Endothelial cell of umbilical vein (primary cell): ENCODE data around the gene PREP. TPM values are rescaled to one million over a fixed set of nuclear protein-coding genes. Genes with fewer than 3 reads are reported as not detected.

Experiments used
- BruUV-seq: library from RNA; stranded (reverse); fragments of 400-500 nt; replicated peaks from 2 replicates; lab custom pipeline; 2021; lab: Mats Ljungman, UMichigan
- CTCF ChIA-PET: fragments of 300-600, 350-600 bp; sonication (Branson Sonifier 250); formaldehyde crosslinking; loops from one replicate; lab custom pipeline; 2021; ENCODE audit warnings: antibody characterized with exemption, inconsistent platforms; lab: Charles Lee
- POLR2A ChIA-PET: fragments of 300-600, 350-600 bp; sonication (Branson Sonifier 250); formaldehyde crosslinking; loops from one replicate; lab custom pipeline; 2021; ENCODE audit warnings: antibody characterized with exemption, inconsistent platforms; lab: Charles Lee
- DNase-seq: peaks from one replicate; pipeline ENCODE4 v3.0.0-alpha.2; 2011; ENCODE audit warnings: low read depth, low spot score
- FAIRE-seq: peaks from 2 replicates; lab custom pipeline; 2011; peaks lifted over from hg19 to GRCh38; lab: Jason Lieb, UNC
- H2AFZ ChIP-seq: 2 replicates; pipeline ENCODE4 v1.6.0; 2012; ENCODE audit warnings: low read depth, low read length, control low read depth, inconsistent platforms
- H3K27ac ChIP-seq: 2 replicates; pipeline ENCODE4 v1.5.1; 2011; ENCODE audit warnings: low read depth, mild to moderate bottlenecking, control low read depth, low read length, moderate library complexity; ENCODE audit not compliant: insufficient read depth
- H3K27me3 ChIP-seq, 2 experiments: 2 replicates each; pipeline versions ENCODE4 v1.6.0 to v1.6.1; 2011; ENCODE audit warnings: low read length in 2 of 2, mixed read lengths in 1 of 2; ENCODE audit not compliant: control insufficient read depth in 2 of 2, insufficient read depth in 2 of 2
- H3K36me3 ChIP-seq, 2 experiments: 2 replicates in 1 of 2; 3 replicates in 1 of 2; pipeline ENCODE4 v1.5.1; 2011; ENCODE audit warnings: low read length in 2 of 2, mild to moderate bottlenecking in 1 of 2, moderate library complexity in 1 of 2; ENCODE audit not compliant: control insufficient read depth in 2 of 2, insufficient read depth in 2 of 2; ENCODE audit errors: extremely low read depth in 1 of 2
- H3K4me1 ChIP-seq: 3 replicates; pipeline ENCODE4 v1.5.1; 2011; ENCODE audit warnings: mild to moderate bottlenecking, low read length; ENCODE audit not compliant: control insufficient read depth, insufficient read depth; ENCODE audit errors: extremely low read depth
- H3K4me2 ChIP-seq: 2 replicates; pipeline ENCODE4 v1.6.1; 2011; ENCODE audit warnings: low read length, control low read depth, mixed read lengths; ENCODE audit not compliant: insufficient read depth
- H3K4me3 ChIP-seq, 3 experiments: fragments of 200-600 bp in 1 of 3; sonication (generic), shearing (Covaris generic) in 1 of 3; replicated peaks in 1 of 3; 2 replicates each; pipeline ENCODE4 v1.5.1; 2011 to 2016; ENCODE audit warnings: control low read depth in 3 of 3, low read length in 3 of 3, mild to moderate bottlenecking in 2 of 3, inconsistent platforms in 1 of 3, low read depth in 1 of 3, moderate library complexity in 1 of 3; ENCODE audit not compliant: insufficient read depth in 1 of 3
- H3K79me2 ChIP-seq: 2 replicates; pipeline ENCODE4 v1.6.0; 2012; ENCODE audit warnings: low read length, inconsistent platforms; ENCODE audit not compliant: control insufficient read depth, insufficient read depth
- H3K9ac ChIP-seq: replicated peaks from 2 replicates; pipeline ENCODE3; 2011; ENCODE audit warnings: low read length, control low read depth; ENCODE audit not compliant: insufficient read depth; ENCODE audit errors: extremely low read depth
- H3K9me1 ChIP-seq: replicated peaks from 3 replicates; pipeline ENCODE4 v1.6.0; 2011; ENCODE audit warnings: mild to moderate bottlenecking, low read length; ENCODE audit not compliant: control insufficient read depth, insufficient read depth; ENCODE audit errors: extremely low read depth
- H3K9me3 ChIP-seq: replicated peaks from 2 replicates; pipeline ENCODE4 v1.5.1; 2012; ENCODE audit warnings: low read length, inconsistent platforms; ENCODE audit not compliant: control insufficient read depth, insufficient read depth
- H4K20me1 ChIP-seq: replicated peaks from 2 replicates; pipeline ENCODE3; 2011; ENCODE audit warnings: mild to moderate bottlenecking, low read length; ENCODE audit not compliant: control insufficient read depth, insufficient read depth; ENCODE audit errors: extremely low read depth
- CTCF ChIP-seq, 2 donors: IDR thresholded peaks; 1 replicate in 1 of 2; 2 replicates in 1 of 2; pipeline ENCODE4 v1.5.1; 2011; ENCODE audit warnings: low read length in 2 of 2, mild to moderate bottlenecking in 2 of 2, moderate library complexity in 2 of 2, control low read depth in 1 of 2, inconsistent platforms in 1 of 2, low read depth in 1 of 2; ENCODE audit not compliant: insufficient read depth in 1 of 2; ENCODE audit errors: extremely low read depth in 1 of 2
- EZH2 ChIP-seq: IDR thresholded peaks from 2 replicates; pipeline ENCODE4 v1.6.1; 2012; ENCODE audit warnings: borderline replicate concordance, low read depth, mild to moderate bottlenecking, moderate library complexity, low read length, inconsistent platforms; ENCODE audit not compliant: severe bottlenecking
- FOS ChIP-seq: IDR thresholded peaks from 2 replicates; pipeline ENCODE4 v1.6.1; 2011; ENCODE audit warnings: mild to moderate bottlenecking, low read length, moderate library complexity, borderline replicate concordance; ENCODE audit not compliant: insufficient read depth
- GATA2 ChIP-seq: IDR thresholded peaks from 2 replicates; pipeline ENCODE4 v1.7.0; 2011; ENCODE audit warnings: low read depth, mild to moderate bottlenecking, moderate library complexity, mixed read lengths, low read length; ENCODE audit not compliant: insufficient read length, insufficient read depth
- JUN ChIP-seq: IDR thresholded peaks from 2 replicates; pipeline ENCODE4 v1.6.1; 2011; ENCODE audit warnings: borderline replicate concordance, low read depth; ENCODE audit not compliant: insufficient read length, insufficient read depth
- MAX ChIP-seq: IDR thresholded peaks from 2 replicates; pipeline ENCODE4 v1.6.1; 2011; ENCODE audit not compliant: insufficient read depth, insufficient read length
- MYC ChIP-seq: IDR thresholded peaks from one replicate; pipeline ENCODE4 v1.6.1; 2011; ENCODE audit warnings: mild to moderate bottlenecking, low read depth, low read length
- POLR2A ChIP-seq: IDR thresholded peaks from 2 replicates; pipeline ENCODE4 v1.6.1; 2012; ENCODE audit warnings: low read depth, mild to moderate bottlenecking, control low read depth, low read length
- POLR2AphosphoS5 ChIP-seq: IDR thresholded peaks from 2 replicates; pipeline ENCODE4 v1.6.1; 2012; ENCODE audit warnings: low read depth, mild to moderate bottlenecking, control low read depth, low read length, moderate library complexity; ENCODE audit not compliant: insufficient read depth
- dilution Hi-C: fragments of 300-500 bp; cut with MboI; formaldehyde crosslinking; loops from one replicate; pipeline ENCODE4 v1.15.0; 2019; ENCODE audit warnings: low sequenced_read_pairs; ENCODE audit not compliant: extremely low pct_ligation_motif_present
- intact Hi-C: fragments of 100-400 bp; cut with micrococcal nuclease; formaldehyde crosslinking; loops from one replicate; pipeline ENCODE4 v1.10.0; 2022
- polyA plus RNA-seq, 4 experiments: library from polyadenylated mRNA; depleted of rRNA in 3 of 4; stranded (reverse) in 3 of 4; unstranded in 1 of 4; fragments of >200 nt; gene quantifications; 2 replicates each; pipeline versions ENCODE4 v1.2.1 to v1.2.3, GENCODE V29; 2011 to 2012; ENCODE audit warnings: missing spikeins in 1 of 4
- total RNA-seq: library from RNA; stranded (reverse); gene quantifications from 2 replicates; pipeline ENCODE4 v1.2.3, GENCODE V29; 2021

The PREP gene
- total and polyA plus RNA-seq, 2 donors (not counting 3 experiments of a cell fraction or from before 2014, with no cell fraction given), result 17.2 to 37.7 TPM

DNA sequence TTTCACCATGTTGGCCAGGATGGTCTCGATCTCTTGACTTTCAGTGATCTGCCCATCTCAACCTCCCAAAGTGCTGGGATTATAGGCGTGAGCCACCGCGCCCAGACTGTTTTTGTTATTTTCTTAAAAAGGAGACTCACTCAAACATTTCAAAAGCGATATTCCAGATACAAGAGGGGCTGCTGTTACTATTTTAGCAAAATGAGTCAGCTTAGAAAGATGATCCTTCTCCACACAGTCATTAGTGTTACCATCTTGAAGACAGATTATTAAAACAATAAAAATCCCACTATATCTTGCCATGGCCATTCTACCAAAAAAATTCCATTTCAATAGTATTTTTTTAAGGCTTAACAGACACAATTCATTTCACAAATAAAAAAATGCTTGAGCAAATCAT is 102.8 kb downstream of the PREP start:
- no peaks in the 10 kb centered on the region for H3K9me1 ChIP-seq
- DNase-seq (no peak), FAIRE-seq (no peak)
- no TSS peak for BruUV-seq
- no peak overlapping the region for H2AFZ ChIP-seq
- no peaks in the 10 kb centered on the region for H3K9me3 ChIP-seq
- no peaks in the 10 kb centered on the region for H4K20me1 ChIP-seq
- no peaks in the 10 kb centered on the region for H3K27me3 ChIP-seq
- no peak overlapping the region for H3K4me3 ChIP-seq
- TF ChIP-seq EZH2, result no peak
- no peak for TF ChIP-seq POLR2AphosphoS5
- no peak for TF ChIP-seq GATA2
- no peak for TF ChIP-seq MAX
- no peak for TF ChIP-seq MYC
- TF ChIP-seq POLR2A, result no peak
- no peak for TF ChIP-seq CTCF (IDR thresholded peaks at IDR 0.05; ENCODE audit: extremely low read depth in 1 of 2, insufficient read depth in 1 of 2, low read depth in 1 of 2, low read length in 2 of 2)
- TF ChIP-seq JUN, result no peak
- TF ChIP-seq FOS, result no peak
- CTCF ChIA-PET, result interaction anchor here (1.2 to 1.5 kb wide), 2 partner anchors 16 to 117 kb away, joined by 3 read pairs; no protein-coding TSS in a partner anchor
- dilution Hi-C loops, result no loop called here
- no peak overlapping the region for H3K9ac ChIP-seq
- no peak overlapping the region for H3K27ac ChIP-seq
- H3K4me1 ChIP-seq, result no peaks in the 10 kb centered on the region
- POLR2A ChIA-PET, result no interaction called here
- H3K4me2 ChIP-seq, result no peak overlapping the region
- no peaks in the 10 kb centered on the region for H3K36me3 ChIP-seq
- intact Hi-C loops, result no loop called here
- H3K79me2 ChIP-seq, result no peaks in the 10 kb centered on the region
